NCI-H1092 (cell line): ENCODE data around the gene SPRY2.
"Not testable (repeated sequence)": the region's sequence is repeated elsewhere in the genome, so short reads cannot be mapped to it uniquely, and the experiment has no call there.

Source experiments
- DNase-seq: peaks from one replicate; lab custom pipeline; 2025; lab: John Stamatoyannopoulos, UW

Gene SPRY2, protein sequence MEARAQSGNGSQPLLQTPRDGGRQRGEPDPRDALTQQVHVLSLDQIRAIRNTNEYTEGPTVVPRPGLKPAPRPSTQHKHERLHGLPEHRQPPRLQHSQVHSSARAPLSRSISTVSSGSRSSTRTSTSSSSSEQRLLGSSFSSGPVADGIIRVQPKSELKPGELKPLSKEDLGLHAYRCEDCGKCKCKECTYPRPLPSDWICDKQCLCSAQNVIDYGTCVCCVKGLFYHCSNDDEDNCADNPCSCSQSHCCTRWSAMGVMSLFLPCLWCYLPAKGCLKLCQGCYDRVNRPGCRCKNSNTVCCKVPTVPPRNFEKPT

DNA sequence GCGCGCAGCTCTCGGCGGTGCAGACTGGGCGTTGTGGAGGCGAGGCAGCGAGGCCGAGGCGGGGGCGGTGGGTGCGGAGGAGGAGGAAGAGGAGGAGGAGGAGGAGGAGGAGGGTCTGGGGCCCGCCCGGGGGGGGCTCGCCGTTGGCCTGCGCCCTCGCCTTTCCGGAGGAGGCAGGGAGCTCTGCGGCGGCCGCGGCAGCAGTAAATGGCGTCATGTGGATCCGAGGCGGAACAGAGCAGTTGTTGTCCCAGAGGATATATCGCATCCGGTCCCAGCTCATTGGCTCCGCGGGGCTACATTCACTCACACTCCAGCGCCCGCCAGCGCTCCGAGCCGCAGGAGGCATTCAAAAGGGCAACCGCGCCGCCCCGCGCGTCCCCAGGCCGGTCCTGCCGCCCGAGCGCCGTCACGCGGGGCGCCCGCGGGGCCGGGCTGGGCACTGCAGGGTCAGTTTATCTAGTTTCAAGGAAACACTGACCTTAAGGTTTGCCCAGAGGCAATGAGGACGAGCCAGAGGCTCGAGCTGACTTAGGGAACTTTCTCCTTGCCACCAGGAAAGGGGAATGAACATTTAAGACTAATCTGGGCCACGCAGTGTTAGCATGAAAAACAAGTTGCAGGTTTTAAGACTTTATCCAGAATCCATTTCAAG lies at the start of gene SPRY2:
SPRY2 (minus strand) TSS at position 26 of the 655 bp plus-strand sequence. CDS start 3,421 bp downstream, outside the sequence.
- peak; percentile 89 for DNase-seq

- no peak for DNase-seq
Observed at GRCh38 chr13:80390338-80390737, 49.4 kb upstream of the SPRY2 start.

DNA sequence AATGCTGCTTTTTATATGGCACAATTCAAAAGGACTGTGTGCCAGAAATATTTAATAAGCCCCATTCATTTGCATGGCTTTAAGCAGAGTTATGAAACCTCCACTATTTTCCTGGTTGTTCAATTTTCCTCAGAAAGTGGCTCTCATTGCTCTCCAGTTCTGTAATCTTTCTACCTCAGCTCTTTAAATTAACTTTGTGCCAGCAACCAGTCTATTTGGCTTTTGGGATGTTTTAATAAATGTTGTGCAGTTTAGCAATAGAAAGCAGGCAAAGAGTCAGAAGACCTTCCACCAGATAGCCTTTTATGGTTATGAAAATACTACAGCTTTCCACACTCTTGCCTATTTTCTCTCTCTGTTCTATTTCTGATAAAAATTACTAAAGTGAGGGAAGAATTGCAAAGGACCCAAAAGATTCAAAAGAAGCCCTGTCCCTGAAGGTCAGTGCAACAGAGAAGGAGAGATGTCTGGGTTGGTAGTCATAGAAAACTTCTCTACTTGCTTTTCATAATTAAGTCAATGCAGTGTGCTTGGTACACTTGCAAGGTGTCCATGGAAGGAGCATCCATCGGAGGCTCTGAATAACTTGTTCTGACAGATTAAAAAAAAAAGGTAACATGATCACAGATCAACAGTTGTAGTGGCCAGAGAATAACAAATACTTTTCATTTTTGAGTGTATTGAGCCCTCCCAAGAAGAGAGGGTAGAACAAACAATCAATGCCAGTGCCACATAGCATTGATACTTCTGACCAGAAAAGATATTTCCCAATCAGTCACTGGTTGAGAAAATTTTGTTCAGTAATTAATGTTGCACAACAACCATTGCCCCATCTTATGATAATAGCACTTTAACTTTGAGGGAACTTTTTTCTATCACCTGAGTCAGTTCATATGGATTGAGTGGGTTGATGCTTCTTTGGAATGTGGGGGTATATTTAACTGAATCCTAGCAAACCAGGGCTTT lies 48.4 kb upstream of the SPRY2 start:
- DNase-seq: no peak

DNA sequence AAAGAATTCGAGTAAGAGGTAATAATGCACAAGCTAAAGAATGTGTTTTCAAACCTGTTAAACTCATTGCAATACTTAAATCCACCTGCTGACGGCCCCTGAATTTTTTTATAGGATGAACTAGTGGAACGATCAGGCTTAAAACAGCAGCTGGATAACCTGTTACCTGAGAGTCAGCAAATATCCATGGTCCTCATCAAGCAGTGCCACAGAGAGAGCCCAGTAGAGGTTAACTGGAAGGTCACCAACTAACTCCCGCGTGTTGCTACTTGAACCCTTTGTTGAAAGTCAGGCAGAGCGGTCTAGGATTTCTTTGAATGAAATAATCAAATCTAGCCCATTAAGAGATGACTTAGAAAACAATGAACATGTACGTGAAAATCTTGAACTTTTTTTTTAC lies 47.6 kb upstream of the SPRY2 start:
- DNase-seq: no peak

GRCh38 chr13:80386592-80386991 lies 45.7 kb upstream of the SPRY2 start:
- DNase-seq: no peak

- no peak for DNase-seq
Observed at GRCh38 chr13:80386002-80386401, 45.1 kb upstream of the SPRY2 start.

DNA sequence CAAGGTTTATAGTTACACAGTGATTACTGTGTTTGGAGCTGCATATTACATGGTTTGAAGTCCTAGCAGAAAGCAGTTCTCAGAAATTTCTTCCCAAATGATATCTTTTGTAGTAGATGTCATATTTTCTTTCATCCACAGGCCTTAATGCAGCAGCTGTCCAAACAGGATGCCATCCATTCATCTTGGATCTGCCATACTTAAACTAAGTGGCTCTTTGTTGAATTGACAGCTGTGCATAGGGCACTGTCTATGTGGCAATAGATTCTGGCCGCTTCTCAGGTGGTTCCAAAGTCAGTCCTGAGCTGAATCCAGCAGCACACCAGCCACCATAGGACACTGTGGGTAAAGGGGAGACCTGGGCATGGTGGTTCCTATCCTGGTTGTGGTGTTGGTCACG lies 41.6 kb upstream of the SPRY2 start:
- DNase-seq: peak; percentile 62

GRCh38 chr13:80379245-80379644 lies 38.3 kb upstream of the SPRY2 start:
- no peak for DNase-seq

GRCh38 chr13:80376554-80376953 lies 35.6 kb upstream of the SPRY2 start:
- DNase-seq: no peak

DNA sequence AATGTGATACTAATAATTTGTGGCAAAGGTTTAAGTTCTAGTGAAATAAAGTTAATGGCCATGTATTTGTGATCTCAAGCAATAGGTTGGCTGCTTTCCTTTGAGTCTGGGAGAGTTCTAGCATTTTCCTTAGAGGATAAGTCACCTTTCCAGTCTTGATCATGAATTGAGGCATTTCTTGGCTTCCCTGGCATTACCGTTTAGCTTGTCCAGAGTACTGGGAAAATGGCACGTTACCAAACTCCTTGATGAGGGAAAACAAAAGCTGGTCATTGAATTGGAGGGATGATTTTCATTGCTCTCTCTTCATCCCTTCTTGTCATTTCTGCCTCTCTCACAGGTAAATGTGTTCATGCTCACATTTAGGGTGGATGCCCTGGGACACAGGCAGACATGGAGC lies 34.0 kb upstream of the SPRY2 start:
- no peak for DNase-seq

DNA sequence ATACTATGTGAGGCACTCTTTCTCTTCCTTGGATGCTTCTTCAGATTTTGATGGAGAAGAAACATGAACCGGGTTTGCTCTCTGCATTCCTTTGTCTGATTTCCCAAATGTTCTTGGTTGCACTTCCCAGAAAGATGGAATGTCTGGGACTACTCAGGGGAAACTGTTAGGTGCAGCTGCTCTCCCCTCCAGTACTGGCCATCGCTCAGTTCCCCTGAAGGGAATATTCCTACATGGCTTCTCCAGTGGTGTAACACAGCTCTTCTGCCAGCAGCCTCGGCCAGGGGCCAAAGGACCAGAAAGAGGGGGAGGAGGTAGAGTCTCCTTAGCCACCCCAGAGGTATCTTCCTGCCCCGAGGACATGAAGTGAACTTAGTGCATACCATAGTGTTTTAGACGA lies 33.5 kb upstream of the SPRY2 start:
- no peak for DNase-seq

DNA sequence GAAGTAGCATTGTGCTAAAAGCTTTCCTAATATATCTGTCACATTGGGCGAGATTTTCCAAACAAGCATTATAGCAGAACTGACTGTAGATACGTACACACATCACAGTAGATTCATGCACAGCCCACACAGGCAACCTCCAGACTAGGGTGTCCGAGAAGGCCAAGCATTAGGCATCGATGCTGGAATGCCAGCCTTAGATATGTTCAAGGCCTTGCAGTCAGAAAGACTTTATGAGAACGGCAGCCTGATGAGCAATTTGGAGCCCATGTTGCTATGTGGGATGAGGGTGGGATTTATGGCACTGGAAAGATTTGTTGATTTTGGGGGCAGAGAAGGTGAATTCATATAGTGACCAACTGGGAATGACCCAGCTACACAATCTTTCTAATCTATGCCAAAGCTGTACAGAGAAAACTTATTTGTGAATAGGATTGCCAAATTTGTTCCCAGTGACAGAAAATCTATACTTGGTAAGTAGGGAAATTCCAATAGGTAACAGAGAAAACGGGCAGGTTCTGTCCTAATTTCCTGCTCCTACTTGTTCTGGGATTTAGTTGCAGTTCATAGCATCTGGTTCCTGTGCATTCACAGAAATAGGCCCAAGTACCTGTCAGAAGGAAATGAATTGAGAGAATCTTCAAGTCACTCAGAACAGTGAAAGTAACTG lies 31.0 kb upstream of the SPRY2 start:
- no peak for DNase-seq

DNA sequence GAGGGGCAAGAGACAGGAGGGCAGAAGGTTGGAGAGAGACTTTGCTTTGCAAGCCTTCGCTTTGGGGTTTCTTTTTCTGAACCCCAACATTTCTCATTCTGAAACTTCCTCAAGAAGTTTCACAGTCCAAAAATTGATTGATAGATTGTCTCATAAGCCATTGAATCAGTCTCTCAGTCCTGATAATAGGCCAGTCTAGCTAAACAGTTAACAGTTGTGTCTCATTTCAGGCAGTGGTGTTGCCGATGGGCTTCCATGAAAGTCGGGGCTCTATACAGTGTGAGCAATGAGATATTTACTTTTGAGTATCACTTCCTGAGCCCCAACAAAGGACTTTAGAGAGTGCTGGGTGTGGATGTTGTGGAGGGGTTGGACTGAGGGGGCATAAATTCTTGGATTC lies 26.5 kb upstream of the SPRY2 start:
- no peak for DNase-seq

DNA sequence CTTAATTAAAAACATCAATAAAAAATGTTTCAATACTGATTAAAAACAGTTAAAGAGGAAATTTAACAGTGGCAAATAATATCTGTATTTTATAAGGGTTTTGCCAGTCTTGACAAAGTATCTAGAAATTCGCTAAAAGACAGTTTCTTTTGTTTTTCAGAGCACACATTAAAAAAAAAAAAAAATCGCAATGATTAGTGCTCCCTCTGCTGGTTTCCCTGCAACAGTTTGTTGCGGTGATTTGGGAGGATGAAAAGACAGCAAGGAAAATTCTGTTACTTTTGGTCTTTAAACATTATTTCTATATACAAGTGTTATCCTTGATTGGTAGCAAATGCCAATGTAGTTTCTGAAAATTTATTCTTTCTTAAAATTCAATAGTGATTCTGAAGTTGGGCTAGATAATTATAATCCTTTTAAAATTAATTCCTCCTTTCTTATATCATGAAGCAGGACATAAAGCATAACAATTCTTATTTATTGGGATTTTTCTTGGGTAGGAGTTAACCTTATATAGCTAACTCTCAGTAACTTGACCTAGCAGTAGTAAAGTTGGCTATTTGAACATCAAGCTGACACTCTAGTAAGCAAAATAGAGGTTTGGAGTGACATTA lies 23.1 kb upstream of the SPRY2 start:
- peak; percentile 24 for DNase-seq

DNA sequence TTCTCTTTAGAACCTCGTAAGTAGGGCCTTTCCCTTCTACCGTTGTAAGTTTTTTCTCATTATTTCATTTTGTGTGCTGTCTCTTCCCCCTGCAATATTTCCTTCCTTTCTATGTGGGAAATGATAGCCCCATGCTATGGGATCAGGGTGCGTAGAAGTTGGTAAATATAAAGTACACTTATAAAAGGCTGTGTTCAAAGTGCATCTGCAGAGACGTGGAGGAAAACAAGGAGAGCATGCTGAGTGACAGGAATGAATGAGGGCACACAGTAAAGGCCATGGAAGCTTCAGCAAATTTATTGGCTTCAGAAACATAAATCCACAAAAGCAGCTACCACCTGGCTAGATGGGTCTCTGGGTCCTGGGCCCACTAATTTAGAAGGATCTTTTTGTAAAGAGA lies 21.6 kb upstream of the SPRY2 start:
- no peak for DNase-seq

- DNase-seq: peak; percentile 18
Observed at GRCh38 chr13:80361883-80362327, 21.0 kb upstream of the SPRY2 start.

GRCh38 chr13:80361298-80361697 lies 20.4 kb upstream of the SPRY2 start:
- no peak for DNase-seq

DNA sequence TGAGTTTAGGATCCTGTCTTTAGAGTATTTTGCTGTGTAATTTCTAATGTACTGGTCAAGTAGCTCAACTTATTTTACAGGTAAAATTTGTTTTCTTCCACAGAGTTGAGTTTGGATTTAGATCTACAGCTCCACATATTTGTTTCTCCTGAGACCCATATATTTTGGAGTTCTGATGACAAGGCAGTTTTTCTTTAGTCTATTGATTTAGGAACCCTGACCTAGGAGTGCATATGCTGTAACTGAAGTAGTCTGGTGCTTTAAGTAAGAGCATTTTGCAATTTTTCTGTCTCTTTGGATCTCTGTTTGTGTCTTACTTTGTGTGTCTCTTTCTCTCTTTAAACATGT lies 19.5 kb upstream of the SPRY2 start:
- no peak for DNase-seq

- peak; percentile 63 for DNase-seq
Observed at GRCh38 chr13:80359778-80360452, 19.0 kb upstream of the SPRY2 start.

- DNase-seq: no peak
Observed at GRCh38 chr13:80359414-80359777, 18.5 kb upstream of the SPRY2 start.

DNA sequence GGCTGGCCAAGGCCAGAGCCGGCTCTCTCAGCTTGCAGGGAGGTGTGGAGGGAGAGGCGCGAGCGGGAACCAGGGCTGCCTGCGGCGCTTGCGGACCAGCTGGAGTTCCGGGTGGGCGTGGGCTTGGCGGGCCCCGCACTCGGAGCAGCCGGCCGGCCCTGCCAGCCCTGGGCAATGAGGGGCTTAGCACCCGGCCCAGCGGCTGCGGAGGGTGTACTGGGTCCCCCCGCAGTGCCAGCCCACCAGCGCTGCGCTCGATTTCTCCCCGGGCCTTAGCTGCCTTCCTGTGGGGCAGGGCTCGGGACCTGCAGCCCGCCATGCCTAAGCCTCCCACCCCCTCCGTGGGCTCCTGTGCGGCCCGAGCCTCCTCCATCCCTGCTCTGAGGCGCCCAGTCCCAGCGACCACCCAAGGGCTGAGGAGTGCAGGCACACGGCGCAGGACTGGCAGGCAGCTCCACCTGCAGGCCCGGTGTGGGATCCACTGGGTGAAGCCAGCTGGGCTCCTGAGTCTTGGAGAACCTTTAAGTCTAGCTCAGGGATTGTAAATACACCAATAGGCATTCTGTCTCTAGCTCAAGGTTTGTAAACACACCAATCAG lies 14.7 kb upstream of the SPRY2 start:
- not testable (repeated sequence) for DNase-seq
